ENCODE measurements around the gene JADE3.

The JADE3 gene

DNA sequence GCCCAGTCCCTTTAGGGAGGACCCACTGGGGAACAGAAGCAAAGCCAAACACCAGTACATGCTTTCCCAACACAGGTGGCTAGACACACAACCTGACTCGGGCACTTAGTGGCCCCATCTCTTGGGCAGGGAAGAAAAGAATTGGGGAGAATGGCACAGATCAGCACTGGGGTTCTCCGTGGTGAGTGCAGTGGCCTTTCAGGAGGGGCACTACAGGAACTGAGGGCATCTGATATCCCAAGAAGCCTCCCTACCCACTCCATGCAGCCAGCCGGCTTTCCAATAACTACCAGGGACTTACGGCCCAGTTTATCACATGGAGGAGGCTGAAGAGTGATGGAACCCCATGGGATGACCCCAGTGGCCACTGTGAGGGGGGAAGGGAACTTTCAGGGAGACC lies 189.0 kb downstream of the JADE3 start:
- DNase-seq (ENCODE audit: low read depth in 2 of 2, low spot score in 1 of 2) = no peak
